ENCODE results near the gene ACBD7. TPM values are rescaled to one million over a fixed set of nuclear protein-coding genes. Genes with fewer than 3 reads are reported as not detected.

ACBD7 gene
- total and polyA plus RNA-seq, 9 of the 15 experiments (the other 6 are each of a cell fraction or from before 2014, with no cell fraction given) = 0.21 to 3.2 (median 0.84) TPM

- ChIA-PET CTCF (ENCODE audit: low intra/inter-chr PET ratio) (no interaction called here), POLR2A (no interaction called here)
- FAIRE-seq (no peak), ATAC-seq (no peak), DNase-seq (ENCODE audit: extremely low read depth in 1 of 4, low spot score in 3 of 4) (no peak)
- intact Hi-C loops (cut with micrococcal nuclease) = no loop called here
- H4K20me1 ChIP-seq (replicated peaks; ENCODE audit: control insufficient read depth, insufficient read depth, low read length) = no peaks in the 10 kb centered on the region
- no peak overlapping the region for H3K4me3 ChIP-seq
- no TSS peak for BruUV-seq (replicated peaks)
- no peak overlapping the region for H2AFZ ChIP-seq (ENCODE audit: low read depth, low read length)
- in situ Hi-C loops (cut with MboI) = no loop called here
- no peak overlapping the region for H3K27ac ChIP-seq (ENCODE audit: extremely low read depth, low read depth, low read length)
- H3K27me3 ChIP-seq (ENCODE audit: control insufficient read depth in 2 of 2, insufficient read depth in 2 of 2, low read length in 2 of 2) = peaks cover 0 to 7% of the 10 kb centered on the region in 2 experiments; a peak in 2 of 5 replicates
- no peak overlapping the region for H3K4me2 ChIP-seq (ENCODE audit: insufficient read depth, low read length)
- no peaks in the 10 kb centered on the region for H3K36me3 ChIP-seq (ENCODE audit: control insufficient read depth, insufficient read depth, low read length)
- H3K9me3 ChIP-seq (replicated peaks; ENCODE audit: control insufficient read depth, insufficient read depth, low read depth, low read length) = no peaks in the 10 kb centered on the region
- no peak overlapping the region for H3K9ac ChIP-seq (ENCODE audit: insufficient read depth in 1 of 2, low read depth in 2 of 2, low read length in 2 of 2)
- WGBS (ENCODE audit: insufficient coverage, low coverage, missing lambda C conversion rate) = 3% methylated on average over 2 of the region's 2 CpGs
- H3K79me2 ChIP-seq (ENCODE audit: control insufficient read depth, insufficient read depth, low read length) = no peaks in the 10 kb centered on the region
- H3K9me1 ChIP-seq (ENCODE audit: control insufficient read depth, insufficient read depth, low read length) = no peaks in the 10 kb centered on the region
- H3K4me1 ChIP-seq (replicated peaks in 1 of 2; ENCODE audit: control insufficient read depth in 2 of 2, insufficient read depth in 2 of 2, low read length in 2 of 2) = no peaks in the 10 kb centered on the region
- TF ChIP-seq DEAF1 (CRISPR knock-in tag; IDR thresholded peaks at IDR 0.05) = no peak
- no peak for TF ChIP-seq PCBP1 (IDR thresholded peaks at IDR 0.05; ENCODE audit: low read depth, low read length, poor library complexity, severe bottlenecking)
- no peak for TF ChIP-seq SRSF3 (IDR thresholded peaks at IDR 0.05; ENCODE audit: insufficient read depth, low read length)
- TF ChIP-seq ZNF668 (CRISPR knock-in tag; IDR thresholded peaks at IDR 0.05) = no peak
- TF ChIP-seq SMAD2 (IDR thresholded peaks at IDR 0.05; ENCODE audit: low read depth, low read length) = no peak
- TF ChIP-seq ZNF507 (tag; conservative IDR thresholded peaks at IDR 0.05) = no peak
- TF ChIP-seq CBFB (CRISPR knock-in tag; IDR thresholded peaks at IDR 0.05) = no peak
- no peak for TF ChIP-seq HMGXB4 (CRISPR knock-in tag; IDR thresholded peaks at IDR 0.05)
- no peak for TF ChIP-seq NONO (IDR thresholded peaks at IDR 0.05; ENCODE audit: low read depth in 2 of 2, low read length in 1 of 2)
- TF ChIP-seq TFAM (CRISPR knock-in tag; conservative IDR thresholded peaks at IDR 0.05) = no peak
- no peak for TF ChIP-seq AFF4 (CRISPR knock-in tag; IDR thresholded peaks at IDR 0.05)
- TF ChIP-seq NCOA1 (IDR thresholded peaks at IDR 0.05; ENCODE audit: low read depth) = no peak
- TF ChIP-seq ZNF395 (CRISPR knock-in tag; IDR thresholded peaks at IDR 0.05) = no peak
- TF ChIP-seq FOXM1 (IDR thresholded peaks at IDR 0.05; ENCODE audit: low read depth) = no peak
- no peak for TF ChIP-seq FOXM1 (CRISPR knock-in tag; IDR thresholded peaks at IDR 0.05; ENCODE audit: low read depth)
Measured at GRCh38 chr10:15060638-15061037, 27.9 kb downstream of the ACBD7 start.
